GM12878 (cell line): ENCODE results near the gene STAC2. TPM values are rescaled to one million over a fixed set of nuclear protein-coding genes. Genes with fewer than 3 reads are reported as not detected.
A peak's percentile ranks its signal among the peaks of the same experiment; 100 is the strongest.

ENCODE experiments used
- ATAC-seq: fragments of 200-7000 bp; cut with Tn5 transposase; 3 replicates; pipeline ENCODE4 v1.9.1; 2020; ENCODE audit warnings: mild to moderate bottlenecking, moderate library complexity
- BruUV-seq: library from RNA; stranded (reverse); fragments of 400-500 nt; replicated peaks from 2 replicates; lab custom pipeline; 2021; lab: Mats Ljungman, UMichigan
- CTCF ChIA-PET: fragments of 300-600 bp; sonication (Branson Sonifier 250); formaldehyde crosslinking; extraction: SDS; loops from one replicate; lab custom pipeline; 2021; ENCODE audit warnings: inconsistent platforms; lab: Yijun Ruan, JAX
- POLR2A ChIA-PET: fragments of 350-600 bp; formaldehyde crosslinking; extraction: SDS; loops from one replicate; lab custom pipeline; 2021; ENCODE audit warnings: inconsistent platforms; lab: Charles Lee
- RAD21 ChIA-PET: fragments of 300-600 bp; sonication (Branson Sonifier 250); formaldehyde crosslinking; loops from one replicate; lab custom pipeline; 2023; ENCODE audit warnings: antibody characterized with exemption; ENCODE audit not compliant: unreplicated experiment; lab: Charles Lee
- SMC1A ChIA-PET: fragments of 300-600 bp; sonication (Branson Sonifier 250); formaldehyde crosslinking; loops from one replicate; lab custom pipeline; 2023; ENCODE audit not compliant: unreplicated experiment, uncharacterized antibody; lab: Charles Lee
- DNase-seq: peaks from one replicate; pipeline ENCODE4 v3.0.0-alpha.2; 2011; ENCODE audit warnings: low read depth, low spot score
- FAIRE-seq: peaks from 3 replicates; lab custom pipeline; 2011; peaks lifted over from hg19 to GRCh38; lab: Jason Lieb, UNC
- H2AFZ ChIP-seq: 2 replicates; pipeline ENCODE4 v1.6.0; 2011; ENCODE audit warnings: low read depth, low read length, control low read depth; ENCODE audit not compliant: control insufficient read depth
- H3K27ac ChIP-seq: 2 replicates; pipeline ENCODE4 v1.5.1; 2011; ENCODE audit warnings: control low read depth; ENCODE audit not compliant: control insufficient read depth, insufficient read depth
- H3K27me3 ChIP-seq, 2 experiments: replicated peaks in 1 of 2; 2 replicates each; pipeline versions ENCODE4 v1.6.0 to v1.6.1; 2011; ENCODE audit warnings: low read length in 1 of 2; ENCODE audit not compliant: control insufficient read depth in 2 of 2, insufficient read depth in 2 of 2
- H3K36me3 ChIP-seq, 2 experiments: 2 replicates each; pipeline ENCODE4 v1.5.1; 2011; ENCODE audit warnings: low read length in 1 of 2; ENCODE audit not compliant: control insufficient read depth in 2 of 2, insufficient read depth in 2 of 2
- H3K4me1 ChIP-seq: 2 replicates; pipeline ENCODE4 v1.6.1; 2011; ENCODE audit warnings: mild to moderate bottlenecking, low read length, moderate library complexity, mixed read lengths; ENCODE audit not compliant: control insufficient read depth, insufficient read depth
- H3K4me2 ChIP-seq: 2 replicates; pipeline ENCODE4 v1.6.0; 2011; ENCODE audit warnings: control low read depth; ENCODE audit not compliant: control insufficient read depth, insufficient read depth
- H3K4me3 ChIP-seq: fragments of 200-600 bp; sonication (generic); 2 replicates; pipeline ENCODE4 v1.5.1; 2016
- H3K79me2 ChIP-seq: 2 replicates; pipeline ENCODE4 v1.6.0; 2011; ENCODE audit warnings: low read length; ENCODE audit not compliant: control insufficient read depth, insufficient read depth
- H3K9ac ChIP-seq: 2 replicates; pipeline ENCODE4 v1.8.0; 2011; ENCODE audit warnings: low read length, control low read depth, mixed read lengths; ENCODE audit not compliant: control insufficient read depth, insufficient read depth
- H3K9me3 ChIP-seq: replicated peaks from 3 replicates; pipeline ENCODE4 v1.5.1; 2011; ENCODE audit warnings: mild to moderate bottlenecking, low read length; ENCODE audit not compliant: control insufficient read depth, insufficient read depth
- H4K20me1 ChIP-seq: 2 replicates; pipeline ENCODE4 v1.6.0; 2011; ENCODE audit not compliant: control insufficient read depth, insufficient read depth
- CHD2 ChIP-seq: IDR thresholded peaks from 2 replicates; pipeline ENCODE4 v1.6.1; 2011; ENCODE audit warnings: low read depth, low read length, improper control_type of control experiment, borderline replicate concordance
- FOXM1 ChIP-seq: IDR thresholded peaks from 2 replicates; pipeline ENCODE4 v1.6.1; 2012; ENCODE audit warnings: low read depth, mild to moderate bottlenecking, inconsistent platforms, low read length, moderate library complexity
- GABPA ChIP-seq: IDR thresholded peaks from 2 replicates; pipeline ENCODE4 v1.6.1; 2014; ENCODE audit warnings: antibody characterized with exemption, low read depth, mild to moderate bottlenecking, inconsistent platforms
- NR2F1 ChIP-seq: fragments of 450-650 bp; conservative IDR thresholded peaks from 2 replicates; pipeline ENCODE4 v1.6.1; 2017; ENCODE audit warnings: mild to moderate bottlenecking
- PML ChIP-seq: IDR thresholded peaks from 2 replicates; pipeline ENCODE4 v1.6.1; 2012; ENCODE audit warnings: low read length, inconsistent platforms
- RAD51 ChIP-seq: fragments of 450-650 bp; IDR thresholded peaks from 2 replicates; pipeline ENCODE4 v1.6.1; 2016; ENCODE audit warnings: moderate library complexity, mild to moderate bottlenecking, inconsistent platforms
- SMAD1 ChIP-seq: fragments of 450-650 bp; IDR thresholded peaks from 2 replicates; pipeline ENCODE4 v1.6.1; 2018; ENCODE audit warnings: mild to moderate bottlenecking, low read depth; ENCODE audit not compliant: partially characterized antibody
- SREBF2 ChIP-seq: IDR thresholded peaks from 2 replicates; pipeline ENCODE4 v1.6.1; 2012; ENCODE audit warnings: mild to moderate bottlenecking, low read length
- SUZ12 ChIP-seq: fragments of 200-600 bp; sonication (generic); IDR thresholded peaks from one replicate; pipeline ENCODE4 v1.6.1; 2018; ENCODE audit warnings: antibody characterized with exemption, mild to moderate bottlenecking; ENCODE audit not compliant: unreplicated experiment
- TCF3 ChIP-seq: IDR thresholded peaks from 2 replicates; pipeline ENCODE4 v1.6.1; 2012; ENCODE audit warnings: low read depth, mild to moderate bottlenecking, low read length, borderline replicate concordance; ENCODE audit not compliant: insufficient read depth
- ZBTB40 ChIP-seq: fragments of 450-650 bp; IDR thresholded peaks from 2 replicates; pipeline ENCODE4 v1.6.1; 2016; ENCODE audit warnings: mild to moderate bottlenecking, moderate library complexity, borderline replicate concordance
- ZSCAN29 ChIP-seq: fragments of 450-650 bp; IDR thresholded peaks from 2 replicates; pipeline ENCODE4 v1.6.1; 2017; ENCODE audit warnings: mild to moderate bottlenecking, moderate library complexity
- WGBS: methylation state at CpG from one replicate; pipeline ENCODE4 v1.1.6; 2016; ENCODE audit warnings: low lambda C conversion rate; ENCODE audit not compliant: insufficient replicate concordance, insufficient coverage; ENCODE audit errors: missing lambda C conversion rate; 5-methylcytosine and 5-hydroxymethylcytosine counted together
- in situ Hi-C: fragments of 300-500 bp; cut with MboI; formaldehyde crosslinking; loops from 9 replicates; pipeline ENCODE4 v1.14.3; 2018; ENCODE audit warnings: mixed read lengths
- intact Hi-C: fragments of 100-400 bp; cut with micrococcal nuclease; formaldehyde crosslinking; loops from one replicate; pipeline ENCODE4 v1.14.2; 2022; ENCODE audit not compliant: unreplicated experiment
- polyA plus RNA-seq, 11 experiments: library from polyadenylated mRNA; depleted of rRNA in 4 of 11; unstranded in 6 of 11; stranded (reverse) in 5 of 11; fragments of >200 nt; fragmentation: Nextera tagmentation in 4 of 11; fragmentation: Illumina TruSeq in 1 of 11; extraction: Ambion mirVana in 4 of 11; extraction: Trizol in 1 of 11; gene quantifications; 1 replicate in 1 of 11; 2 replicates in 10 of 11; pipeline versions ENCODE4 v1.2.1 to v1.2.3, GENCODE V29; 2011 to 2016; ENCODE audit warnings: inconsistent platforms in 2 of 11, missing spikeins in 2 of 11, low read depth in 1 of 11
- total RNA-seq, 4 experiments: library from RNA; depleted of rRNA in 3 of 4; stranded (reverse); fragments of >200 nt in 3 of 4; fragmentation: Illumina TruSeq in 1 of 4; extraction: Trizol in 1 of 4; gene quantifications; 2 replicates each; pipeline versions ENCODE4 v1.2.1 to v1.2.3, GENCODE V29; 2013 to 2021
- TF ChIP-seq, protein P1 (sequence below): IDR thresholded peaks from 2 replicates; pipeline ENCODE4 v1.6.1; 2011; ENCODE audit warnings: low read depth, low read length, improper control_type of control experiment, borderline replicate concordance
- TF ChIP-seq, protein P2 (sequence below): IDR thresholded peaks from 2 replicates; pipeline ENCODE4 v1.6.1; 2012; ENCODE audit warnings: improper control_type of control experiment, low read depth, low read length; ENCODE audit not compliant: insufficient replicate concordance

STAC2 gene
- total and polyA plus RNA-seq, 10 of the 15 experiments (the other 5 are each of a cell fraction or from before 2014, with no cell fraction given): 0.04 TPM; not detected in 9

DNA sequence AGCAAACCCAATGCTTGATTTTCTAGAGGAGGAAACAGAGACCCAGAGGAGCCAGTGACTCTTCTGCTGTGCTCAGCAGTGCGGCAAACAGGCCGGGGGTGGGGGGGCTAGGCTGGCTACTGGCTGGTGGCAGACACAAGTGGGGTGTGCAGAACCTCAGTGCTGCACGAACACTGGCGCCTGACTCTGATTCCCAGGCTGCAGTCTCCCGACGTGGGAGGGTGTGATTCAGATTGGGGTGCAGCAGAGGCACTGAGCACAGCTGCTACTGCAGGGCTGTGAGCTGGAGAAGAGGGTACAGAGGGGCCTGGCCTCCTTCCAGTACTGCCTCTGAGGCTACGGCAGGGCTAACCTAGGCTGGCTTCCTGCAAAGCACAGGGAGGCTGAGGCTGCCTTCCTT is 17.6 kb downstream of the STAC2 start:
- ATAC-seq (peak; percentile 17; the same call in 2 of the 3 replicates), FAIRE-seq (no peak), DNase-seq (no peak)
- Histone ChIP-seq H3K79me2 (no peaks in the 10 kb centered on the region), H3K9ac (no peak overlapping the region), H3K27me3 (peaks cover 2 to 3% of the 10 kb centered on the region in 2 experiments; a peak in 1 of 4 replicates), H3K4me2 (peak overlapping the region; percentile 85), H3K27ac (no peak overlapping the region), H3K36me3 (peaks cover 10% of the 10 kb centered on the region in 2 experiments), H3K9me3 (no peaks in the 10 kb centered on the region), H2AFZ (peak overlapping the region; percentile 38), H3K4me1 (peaks cover 27% of the 10 kb centered on the region), H4K20me1 (peaks cover 3% of the 10 kb centered on the region; the same call in 1 of the 2 replicates), H3K4me3 (no peak overlapping the region)
- 70% methylated on average over 7 of the region's 7 CpGs for WGBS
- BruUV-seq: no TSS peak
- in situ Hi-C loops: loop anchor here (5.0 kb wide), 1 partner anchor 34 kb away; no protein-coding TSS in a partner anchor
- ChIA-PET SMC1A (interaction anchor here (0.6 to 5.0 kb wide), 8 partner anchors 9 to 225 kb away, joined by 3 to 76 read pairs (median 10); partner anchors contain the start of genes CACNB1 and RPL19), RAD21 (interaction anchor here (2.1 to 6.1 kb wide), 5 partner anchors 8 to 339 kb away, joined by 8 to 160 read pairs (median 18); partner anchors contain the start of gene RPL19), CTCF (interaction anchor here (0.6 to 10.9 kb wide), 11 partner anchors 13 to 415 kb away, joined by 3 to 658 read pairs (median 5); no protein-coding TSS in a partner anchor), POLR2A (interaction anchor here (0.6 to 2.7 kb wide), 4 partner anchors 8 to 563 kb away, joined by 3 to 11 read pairs (median 6); partner anchors contain the start of gene RPL19)
- intact Hi-C loops: no loop called here
- TF ChIP-seq ZSCAN29 (no peak), SUZ12 (no peak), FOXM1 (no peak), SREBF2 (no peak), CHD2 (no peak), GABPA (no peak), PML (no peak), RAD51 (no peak), TCF3 (no peak), ZBTB40 (no peak), NR2F1 (no peak), SMAD1 (no peak)
- TF ChIP-seq, protein P1, sequence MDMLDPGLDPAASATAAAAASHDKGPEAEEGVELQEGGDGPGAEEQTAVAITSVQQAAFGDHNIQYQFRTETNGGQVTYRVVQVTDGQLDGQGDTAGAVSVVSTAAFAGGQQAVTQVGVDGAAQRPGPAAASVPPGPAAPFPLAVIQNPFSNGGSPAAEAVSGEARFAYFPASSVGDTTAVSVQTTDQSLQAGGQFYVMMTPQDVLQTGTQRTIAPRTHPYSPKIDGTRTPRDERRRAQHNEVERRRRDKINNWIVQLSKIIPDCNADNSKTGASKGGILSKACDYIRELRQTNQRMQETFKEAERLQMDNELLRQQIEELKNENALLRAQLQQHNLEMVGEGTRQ: no peak
- TF ChIP-seq, protein P2, sequence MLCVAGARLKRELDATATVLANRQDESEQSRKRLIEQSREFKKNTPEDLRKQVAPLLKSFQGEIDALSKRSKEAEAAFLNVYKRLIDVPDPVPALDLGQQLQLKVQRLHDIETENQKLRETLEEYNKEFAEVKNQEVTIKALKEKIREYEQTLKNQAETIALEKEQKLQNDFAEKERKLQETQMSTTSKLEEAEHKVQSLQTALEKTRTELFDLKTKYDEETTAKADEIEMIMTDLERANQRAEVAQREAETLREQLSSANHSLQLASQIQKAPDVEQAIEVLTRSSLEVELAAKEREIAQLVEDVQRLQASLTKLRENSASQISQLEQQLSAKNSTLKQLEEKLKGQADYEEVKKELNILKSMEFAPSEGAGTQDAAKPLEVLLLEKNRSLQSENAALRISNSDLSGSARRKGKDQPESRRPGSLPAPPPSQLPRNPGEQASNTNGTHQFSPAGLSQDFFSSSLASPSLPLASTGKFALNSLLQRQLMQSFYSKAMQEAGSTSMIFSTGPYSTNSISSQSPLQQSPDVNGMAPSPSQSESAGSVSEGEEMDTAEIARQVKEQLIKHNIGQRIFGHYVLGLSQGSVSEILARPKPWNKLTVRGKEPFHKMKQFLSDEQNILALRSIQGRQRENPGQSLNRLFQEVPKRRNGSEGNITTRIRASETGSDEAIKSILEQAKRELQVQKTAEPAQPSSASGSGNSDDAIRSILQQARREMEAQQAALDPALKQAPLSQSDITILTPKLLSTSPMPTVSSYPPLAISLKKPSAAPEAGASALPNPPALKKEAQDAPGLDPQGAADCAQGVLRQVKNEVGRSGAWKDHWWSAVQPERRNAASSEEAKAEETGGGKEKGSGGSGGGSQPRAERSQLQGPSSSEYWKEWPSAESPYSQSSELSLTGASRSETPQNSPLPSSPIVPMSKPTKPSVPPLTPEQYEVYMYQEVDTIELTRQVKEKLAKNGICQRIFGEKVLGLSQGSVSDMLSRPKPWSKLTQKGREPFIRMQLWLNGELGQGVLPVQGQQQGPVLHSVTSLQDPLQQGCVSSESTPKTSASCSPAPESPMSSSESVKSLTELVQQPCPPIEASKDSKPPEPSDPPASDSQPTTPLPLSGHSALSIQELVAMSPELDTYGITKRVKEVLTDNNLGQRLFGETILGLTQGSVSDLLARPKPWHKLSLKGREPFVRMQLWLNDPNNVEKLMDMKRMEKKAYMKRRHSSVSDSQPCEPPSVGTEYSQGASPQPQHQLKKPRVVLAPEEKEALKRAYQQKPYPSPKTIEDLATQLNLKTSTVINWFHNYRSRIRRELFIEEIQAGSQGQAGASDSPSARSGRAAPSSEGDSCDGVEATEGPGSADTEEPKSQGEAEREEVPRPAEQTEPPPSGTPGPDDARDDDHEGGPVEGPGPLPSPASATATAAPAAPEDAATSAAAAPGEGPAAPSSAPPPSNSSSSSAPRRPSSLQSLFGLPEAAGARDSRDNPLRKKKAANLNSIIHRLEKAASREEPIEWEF: no peak
